ENCODE data around the gene WDPCP.
"Not testable (repeated sequence)": the region's sequence is repeated elsewhere in the genome, so short reads cannot be mapped to it uniquely, and the experiment has no call there.

Gene WDPCP

DNA sequence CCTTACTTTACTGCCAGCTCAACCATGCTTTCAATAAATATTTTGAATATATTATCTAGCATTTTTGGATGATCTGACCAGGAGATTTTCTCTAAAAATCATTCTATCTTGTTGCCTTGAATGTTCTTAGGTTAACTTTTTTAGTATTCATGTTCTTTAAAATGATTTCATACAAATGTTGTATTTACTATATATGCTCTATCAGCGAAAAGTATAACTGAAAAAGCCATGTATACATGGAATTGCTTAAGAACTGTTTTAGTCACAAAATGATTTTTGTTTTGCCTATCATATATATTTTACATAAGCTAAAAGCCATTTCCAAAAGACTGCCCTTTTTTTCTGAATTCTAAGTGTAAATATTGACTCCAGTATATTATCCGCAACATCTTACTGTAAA is 213.9 kb downstream of the WDPCP start:
- no peak for DNase-seq (ENCODE audit: low read depth in 1 of 2, low spot score in 1 of 2)

GRCh38 chr2:63372549-63372948 is 215.7 kb downstream of the WDPCP start:
- DNase-seq (ENCODE audit: low read depth in 1 of 2, low spot score in 1 of 2) = no peak

- DNase-seq (ENCODE audit: low read depth in 1 of 2, low spot score in 1 of 2) = no peak
Measured at GRCh38 chr2:63369146-63369545, 219.1 kb downstream of the WDPCP start.

- DNase-seq (ENCODE audit: low read depth in 1 of 2, low spot score in 1 of 2) = no peak
Measured at GRCh38 chr2:63364866-63365265, 223.4 kb downstream of the WDPCP start.

GRCh38 chr2:63357722-63358121 is 230.6 kb downstream of the WDPCP start:
- not testable (repeated sequence) for DNase-seq (ENCODE audit: low read depth in 1 of 2, low spot score in 1 of 2)

GRCh38 chr2:63347361-63347760 is 240.9 kb downstream of the WDPCP start:
- DNase-seq (ENCODE audit: low read depth in 1 of 2, low spot score in 1 of 2) = no peak

DNA sequence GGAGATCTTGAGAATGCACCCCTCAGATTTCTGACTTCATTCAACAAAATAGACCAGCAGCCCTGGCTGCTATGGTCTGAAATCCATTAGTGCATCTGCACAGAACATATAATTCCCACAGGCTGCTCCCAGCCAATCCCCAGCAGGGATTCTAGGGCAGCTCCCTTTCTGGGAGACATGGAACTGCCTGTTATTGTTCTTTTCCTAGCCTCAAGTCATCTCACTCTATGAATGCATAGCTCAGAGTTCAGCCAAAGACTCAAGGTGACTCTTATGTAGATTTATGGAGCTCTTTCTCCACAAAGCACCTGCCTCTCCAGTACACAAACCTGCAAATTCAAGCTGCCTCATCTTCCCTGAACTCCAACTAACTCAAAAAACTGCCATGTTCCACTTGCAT is 241.9 kb downstream of the WDPCP start:
- DNase-seq (ENCODE audit: low read depth in 1 of 2, low spot score in 1 of 2) = no peak

DNA sequence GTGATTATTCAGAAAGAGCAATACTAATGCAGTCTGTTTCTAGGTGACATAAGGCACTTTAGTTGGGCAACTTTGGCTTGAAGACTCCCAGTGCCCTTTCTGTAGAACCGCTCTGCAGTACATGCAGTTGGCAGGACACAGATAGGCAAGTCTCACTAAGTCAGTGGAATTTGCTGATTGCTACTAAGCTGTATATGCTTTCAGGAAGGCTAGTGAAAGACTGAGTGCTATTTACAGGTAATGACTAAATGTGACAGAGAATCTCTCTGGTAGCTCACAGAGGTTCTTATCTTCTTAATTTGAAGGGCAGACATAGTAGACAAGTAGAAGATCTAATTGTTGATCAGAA is 243.0 kb downstream of the WDPCP start:
- DNase-seq (ENCODE audit: low read depth in 1 of 2, low spot score in 1 of 2) = no peak

DNA sequence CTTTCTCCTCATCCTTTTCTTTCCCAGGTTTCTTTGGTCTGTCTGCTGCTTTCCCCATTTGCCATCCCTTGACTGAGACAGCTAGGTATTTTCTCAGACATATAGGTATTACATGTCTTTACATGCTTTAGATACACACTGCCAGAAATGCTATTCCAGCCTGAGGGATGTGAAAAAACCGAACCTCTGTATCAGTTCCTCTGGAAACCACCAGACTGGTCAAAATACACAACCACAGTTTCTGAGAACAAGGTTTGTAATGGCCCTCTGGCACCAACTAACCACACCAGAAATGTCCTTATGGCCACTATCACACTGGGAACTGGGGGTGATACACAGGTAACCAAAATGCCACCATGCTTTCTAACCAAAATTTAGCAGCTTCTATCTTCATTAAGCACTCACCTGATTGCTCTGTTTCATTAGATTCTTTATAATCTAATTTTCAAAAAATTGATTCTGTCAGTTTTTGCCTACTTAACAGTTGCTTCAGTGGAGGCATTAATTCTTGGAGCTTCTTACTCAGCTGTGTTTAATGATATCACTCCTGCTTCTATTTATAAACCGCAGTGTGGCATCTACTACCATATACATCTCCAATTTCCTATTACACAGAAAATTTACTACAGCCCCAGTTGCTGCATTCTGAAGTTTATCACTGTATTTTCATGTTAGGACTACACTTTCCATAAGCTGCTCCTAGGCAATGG is 243.5 kb downstream of the WDPCP start:
- no peak for DNase-seq (ENCODE audit: low read depth in 1 of 2, low spot score in 1 of 2)

DNA sequence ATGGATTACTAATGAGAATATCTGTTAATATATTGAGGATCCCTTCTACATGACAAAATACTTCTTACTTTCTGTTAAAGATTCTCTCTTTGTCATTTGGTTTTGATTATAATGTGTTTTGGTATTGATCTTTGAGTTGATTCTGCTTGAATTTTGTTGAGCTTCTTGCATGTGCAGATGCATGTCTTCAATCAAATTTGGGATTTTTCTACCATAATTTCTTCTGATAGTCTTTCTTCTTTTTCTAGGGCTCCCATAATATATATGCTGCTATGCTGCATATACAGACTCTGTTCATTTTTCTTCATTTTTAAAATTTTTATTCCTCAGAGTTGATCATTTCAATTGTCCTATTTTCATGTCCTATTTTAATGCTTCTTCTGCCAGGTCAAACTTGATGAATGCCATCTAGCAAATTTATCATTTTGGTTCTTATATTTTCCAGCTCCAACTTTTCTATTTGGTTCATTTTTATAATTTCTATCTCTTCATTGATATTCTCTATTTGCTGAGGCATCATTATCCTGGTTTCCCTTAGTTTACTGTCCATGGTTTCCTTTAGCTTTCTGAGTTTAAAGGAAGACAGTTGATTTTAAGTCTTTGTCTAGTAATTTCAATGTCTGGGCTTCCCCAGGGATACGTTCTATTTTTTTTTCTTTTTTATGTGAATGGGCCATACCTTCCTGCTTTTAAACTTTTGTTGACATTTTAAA is 244.7 kb downstream of the WDPCP start:
- no peak for DNase-seq (ENCODE audit: low read depth in 1 of 2, low spot score in 1 of 2)

- DNase-seq (ENCODE audit: low read depth in 1 of 2, low spot score in 1 of 2) = no peak
Measured at GRCh38 chr2:63340443-63340842, 247.8 kb downstream of the WDPCP start.

DNA sequence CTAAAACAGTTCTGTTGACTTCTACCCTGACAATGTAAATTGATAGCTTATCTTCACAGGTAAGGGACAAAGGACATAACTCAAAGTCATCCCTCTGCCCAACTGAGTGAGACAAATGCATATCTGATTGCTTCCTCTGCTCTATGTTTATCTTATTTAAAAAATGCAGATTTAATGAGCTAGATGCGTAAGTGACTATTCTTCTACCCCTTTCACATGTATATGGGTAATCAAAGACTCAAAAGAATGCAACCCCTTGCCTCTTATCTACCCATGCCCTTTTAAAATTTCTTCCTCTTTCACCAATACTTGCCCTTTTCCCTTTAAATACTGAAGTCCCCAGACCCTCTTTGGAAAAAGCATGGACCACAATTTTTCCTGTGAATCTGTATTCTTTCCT is 253.4 kb downstream of the WDPCP start:
- no peak for DNase-seq (ENCODE audit: low read depth in 1 of 2, low spot score in 1 of 2)

GRCh38 chr2:63326473-63326872 is 261.8 kb downstream of the WDPCP start:
- DNase-seq (ENCODE audit: low read depth in 1 of 2, low spot score in 1 of 2) = no peak

DNA sequence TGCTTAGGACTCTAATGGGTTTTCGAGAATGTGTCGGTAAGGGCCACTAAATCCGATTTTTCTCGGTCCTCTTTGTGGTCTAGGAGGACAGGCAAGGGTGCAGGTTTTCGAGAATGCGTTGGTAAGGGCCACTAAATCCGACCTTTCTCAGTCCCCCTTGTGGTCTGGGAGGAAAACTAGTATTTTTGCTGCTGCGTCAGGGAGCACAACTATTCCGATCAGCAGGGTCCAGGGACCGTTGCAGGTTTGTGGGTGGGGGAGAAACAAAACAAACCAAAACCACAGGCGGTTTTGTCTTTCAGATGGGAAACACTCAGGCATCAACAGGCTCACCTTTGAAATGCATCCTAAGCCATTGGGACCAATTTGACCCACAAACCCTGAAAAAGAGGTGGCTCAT is 264.6 kb downstream of the WDPCP start:
- DNase-seq (ENCODE audit: low read depth in 1 of 2, low spot score in 1 of 2) = not testable (repeated sequence)

DNA sequence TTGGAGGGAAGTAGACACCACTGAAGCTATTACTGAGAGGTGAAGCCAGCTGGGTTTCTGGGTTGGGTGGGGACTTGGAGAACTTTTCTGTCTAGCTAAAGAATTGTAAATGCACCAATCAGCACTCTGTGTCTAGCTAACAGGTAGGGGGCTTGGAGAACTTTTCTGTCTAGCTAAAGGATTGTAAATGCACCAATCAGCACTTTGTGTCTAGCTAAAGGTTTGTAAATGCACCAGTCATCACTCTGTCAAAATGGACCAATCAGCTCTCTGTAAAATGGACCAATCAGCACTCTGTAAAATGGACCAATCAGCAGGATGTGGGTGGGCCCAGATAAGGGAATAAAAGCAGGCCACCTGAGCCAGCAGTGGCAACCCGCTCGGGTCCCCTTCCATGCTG is 266.3 kb downstream of the WDPCP start:
- DNase-seq (ENCODE audit: low read depth in 1 of 2, low spot score in 1 of 2) = not testable (repeated sequence)

DNA sequence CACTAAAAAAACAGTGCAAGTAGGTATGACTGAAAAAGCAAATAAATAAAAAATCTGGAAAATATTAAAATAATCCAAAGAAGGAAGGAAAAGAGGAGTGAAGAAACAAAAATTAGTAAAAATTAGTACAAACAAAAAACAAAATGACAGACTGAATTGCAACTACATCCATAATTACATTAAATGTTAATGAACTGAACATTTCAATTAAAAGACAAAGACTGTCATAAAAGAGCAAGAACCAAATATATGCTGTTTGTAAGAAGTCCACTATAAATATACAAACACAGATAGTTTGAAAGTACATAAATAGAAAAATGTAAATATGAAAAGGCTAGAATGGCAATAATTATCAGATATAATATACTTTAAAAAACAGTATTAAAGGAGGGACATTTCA is 267.6 kb downstream of the WDPCP start:
- DNase-seq (ENCODE audit: low read depth in 1 of 2, low spot score in 1 of 2) = no peak

- DNase-seq (ENCODE audit: low read depth in 1 of 2, low spot score in 1 of 2) = no peak
Measured at GRCh38 chr2:63310614-63311013, 277.7 kb downstream of the WDPCP start.

GRCh38 chr2:63301481-63301880 is 286.8 kb downstream of the WDPCP start:
- DNase-seq (ENCODE audit: low read depth in 1 of 2, low spot score in 1 of 2) = no peak

GRCh38 chr2:63300835-63301234 is 287.4 kb downstream of the WDPCP start:
- DNase-seq (ENCODE audit: low read depth in 1 of 2, low spot score in 1 of 2) = no peak

- DNase-seq (ENCODE audit: low read depth in 1 of 2, low spot score in 1 of 2) = no peak
Measured at GRCh38 chr2:63287956-63288355, 300.3 kb downstream of the WDPCP start.

DNA sequence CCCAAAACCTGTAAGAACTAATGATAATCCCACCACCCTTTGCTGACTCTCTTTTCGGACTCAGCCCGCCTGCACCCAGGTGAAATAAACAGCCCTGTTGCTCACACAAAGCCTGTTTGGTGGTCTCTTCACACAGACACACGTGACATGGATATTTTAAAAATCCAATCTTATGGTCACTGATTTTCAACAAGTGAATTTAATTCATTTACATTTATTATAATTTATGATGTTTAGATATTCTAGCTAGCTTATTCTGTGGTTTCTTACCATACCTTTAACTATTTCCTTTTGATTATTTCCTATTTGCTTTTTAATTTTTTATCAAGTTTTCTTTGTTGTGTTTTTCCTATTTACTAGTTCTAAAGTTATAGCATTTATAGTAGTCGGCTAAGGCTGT is 301.8 kb downstream of the WDPCP start:
- not testable (repeated sequence) for DNase-seq (ENCODE audit: low read depth in 1 of 2, low spot score in 1 of 2)

- DNase-seq (ENCODE audit: low read depth in 1 of 2, low spot score in 1 of 2) = no peak
Measured at GRCh38 chr2:63283273-63283672, 305.0 kb downstream of the WDPCP start.

DNA sequence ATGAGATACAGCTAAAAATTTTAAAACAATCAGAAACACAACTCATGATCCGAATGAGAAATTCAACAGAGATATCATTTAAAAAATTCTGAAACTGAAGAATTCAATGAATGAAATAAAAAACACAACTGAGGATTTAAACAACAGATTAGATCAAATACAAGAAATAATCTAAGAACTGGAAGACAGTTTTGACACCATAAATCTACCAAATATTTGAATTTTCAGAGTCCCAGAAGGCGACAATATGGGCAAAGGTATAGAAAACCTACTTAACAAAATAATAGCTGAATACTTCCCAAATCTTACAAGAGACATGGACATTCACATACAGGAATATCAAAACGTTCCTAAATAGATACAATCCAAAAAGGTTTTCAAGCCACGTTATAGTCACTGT is 315.7 kb downstream of the WDPCP start:
- DNase-seq (ENCODE audit: low read depth in 1 of 2, low spot score in 1 of 2) = no peak

Measured in activated T-helper 1 cell treated with anti-CD3 and anti-CD28 coated beads, Interleukin-2, amount 50 U/mL, for 16 hours (primary cell).